ENCODE measurements around the gene ST7.
A peak's percentile ranks its signal among the peaks of the same experiment; 100 is the strongest.

ST7 gene

DNA sequence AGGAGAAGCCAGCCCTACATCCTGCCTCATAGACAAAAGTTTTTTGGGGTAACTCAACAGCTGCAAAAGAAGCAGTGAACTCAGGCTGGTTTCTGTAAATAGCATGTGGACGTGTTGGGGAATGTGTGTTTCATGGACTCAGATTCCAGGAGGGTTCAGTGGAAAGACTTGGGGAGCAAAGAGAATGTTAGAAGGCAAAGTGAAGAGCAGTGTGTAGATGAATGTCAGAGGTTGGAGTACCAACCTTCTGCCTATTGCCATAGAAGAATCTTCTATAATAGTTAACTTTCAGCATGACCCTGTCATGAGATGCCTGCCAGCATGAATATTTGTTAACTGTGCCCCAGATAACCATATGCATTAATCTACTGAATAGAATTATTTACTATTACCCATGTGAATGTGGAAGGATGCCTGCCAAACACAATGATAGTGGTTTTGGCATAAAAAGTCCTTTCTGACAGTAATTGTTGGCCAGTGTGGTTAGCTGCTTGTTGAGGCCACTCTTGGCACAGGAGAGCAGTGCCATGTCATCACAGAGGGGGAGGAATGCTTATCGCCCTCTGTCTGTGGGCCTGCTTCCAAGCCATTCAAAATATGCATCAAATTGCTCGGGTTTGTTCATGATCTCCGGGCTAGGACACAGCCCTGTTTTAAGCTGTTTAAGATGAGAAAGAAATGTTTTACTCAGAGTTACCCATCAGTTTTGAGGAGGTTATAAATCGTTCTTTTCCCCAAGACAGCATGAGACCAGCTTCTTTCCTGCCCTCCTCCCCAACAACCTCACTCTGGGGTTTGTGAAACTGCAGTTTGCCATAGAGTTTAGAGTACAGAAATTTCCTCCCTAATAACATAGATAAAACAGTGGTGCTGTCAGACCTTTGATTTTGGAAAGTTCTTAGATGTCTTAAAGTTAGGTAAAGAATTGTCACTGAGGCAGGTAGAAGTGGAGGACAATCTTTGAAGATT is 204.2 kb downstream of the ST7 start:
- peak; percentile 76 for DNase-seq (ENCODE audit: low spot score)

DNA sequence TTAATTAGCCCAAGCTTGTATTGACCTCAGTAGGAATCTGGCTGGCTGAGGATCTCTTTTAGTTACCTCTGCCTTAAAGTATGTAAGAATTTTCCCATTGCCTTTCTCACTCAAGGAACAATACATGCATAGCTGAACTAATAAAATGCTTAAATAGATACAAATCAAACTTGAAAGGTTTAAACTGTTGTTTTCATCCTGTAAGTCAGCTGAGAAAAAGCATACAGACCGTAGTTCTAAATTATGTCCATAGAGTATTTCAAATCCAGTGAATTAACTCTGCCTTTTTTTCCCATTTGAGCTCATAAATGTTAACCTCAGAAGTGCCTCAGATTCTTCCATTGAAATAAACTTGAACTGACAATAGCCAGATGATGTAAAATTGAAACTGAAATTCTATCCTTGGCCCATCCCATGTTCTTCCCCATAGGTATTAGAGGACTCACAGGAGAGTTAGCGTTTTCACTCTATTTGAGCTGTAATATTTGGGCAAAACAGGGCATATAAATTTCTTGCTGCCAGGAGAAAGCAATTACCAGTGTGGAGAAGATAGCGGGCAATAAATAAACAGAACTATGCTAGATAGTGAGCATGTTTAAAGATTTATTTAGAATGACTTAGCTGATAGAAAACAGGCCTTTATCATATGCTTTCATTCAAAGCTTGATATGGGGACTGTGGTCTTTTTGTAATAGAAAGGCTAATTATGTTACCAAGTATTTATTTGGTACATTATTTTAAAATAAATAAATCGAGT is 205.8 kb downstream of the ST7 start:
- no peak for DNase-seq (ENCODE audit: low spot score)

DNA sequence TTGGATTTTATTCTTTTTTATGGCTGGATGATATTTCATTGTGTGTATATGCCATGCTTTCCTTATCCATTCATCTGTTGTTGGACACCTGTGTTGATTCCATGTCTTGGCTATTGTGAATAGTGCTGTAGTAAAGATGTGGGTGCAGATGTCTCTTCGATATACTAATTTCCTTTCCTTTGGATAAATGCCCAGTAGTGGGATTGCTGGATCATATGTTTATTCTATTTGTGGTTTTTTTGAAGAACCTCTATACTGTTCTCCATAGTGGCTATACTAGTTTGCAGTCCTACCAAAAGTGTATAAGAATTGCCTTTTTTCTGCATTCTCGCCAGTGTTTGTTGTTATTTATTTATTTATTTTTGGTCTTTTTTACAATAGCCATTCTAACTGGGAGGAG is 209.8 kb downstream of the ST7 start:
- no peak for DNase-seq (ENCODE audit: low spot score)

DNA sequence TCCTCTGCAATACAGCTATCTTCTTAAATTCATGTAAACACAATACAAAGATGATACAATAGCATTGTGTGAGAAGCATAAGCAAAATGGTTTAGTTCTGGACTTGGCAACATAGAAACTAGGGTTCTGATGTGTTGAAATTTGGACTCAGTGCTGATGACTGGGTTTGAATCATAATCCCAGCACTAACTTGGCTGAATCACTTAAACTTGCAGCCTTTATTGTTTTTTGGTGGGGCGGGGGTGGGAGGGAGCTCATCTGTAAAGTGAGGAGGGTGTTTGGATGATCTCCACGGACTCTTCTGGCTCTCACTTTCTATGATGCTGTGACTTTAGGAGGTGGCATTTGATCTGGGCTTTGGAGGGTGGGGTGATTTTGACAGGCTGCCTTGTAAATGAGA is 211.3 kb downstream of the ST7 start:
- DNase-seq (ENCODE audit: low spot score) = peak; percentile 21

DNA sequence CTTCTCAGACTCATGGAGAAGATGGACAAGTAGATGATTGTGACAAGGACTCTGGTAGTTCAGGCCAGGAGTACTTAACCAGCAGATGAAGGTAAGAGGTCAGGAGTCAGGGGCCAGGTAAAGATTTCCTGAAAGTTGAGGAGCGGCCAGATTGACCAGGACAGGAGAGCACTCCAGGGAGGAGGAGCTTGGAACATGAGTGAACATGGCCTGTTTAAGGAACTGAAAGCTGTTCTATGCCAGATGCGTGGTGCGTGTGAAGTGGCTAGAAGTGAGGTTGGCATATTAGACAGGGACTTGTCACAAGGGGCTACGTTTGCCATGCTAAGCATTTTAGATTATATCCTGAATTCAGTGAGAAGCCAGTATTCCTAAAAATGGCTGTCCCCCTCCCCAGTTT is 212.4 kb downstream of the ST7 start:
- no peak for DNase-seq (ENCODE audit: low spot score)

DNA sequence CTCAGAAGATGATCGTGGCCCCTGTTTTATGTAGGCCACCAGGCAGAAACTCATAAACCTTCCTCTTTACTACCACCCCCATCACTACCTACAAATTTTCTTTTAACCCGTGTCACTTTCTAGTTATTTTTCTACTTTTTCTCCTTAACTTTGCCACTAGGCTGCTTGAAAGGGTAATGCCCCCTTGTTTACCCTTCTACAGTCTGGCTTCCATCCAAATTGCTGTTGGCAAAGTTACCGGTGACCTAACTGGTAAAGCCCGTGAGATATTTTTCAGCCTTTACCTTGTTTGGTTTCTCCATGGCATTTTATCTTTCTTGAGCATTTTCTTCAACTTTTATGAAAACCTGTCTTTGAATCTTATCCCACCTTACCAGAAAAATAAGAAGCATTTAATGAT is 216.6 kb downstream of the ST7 start:
- no peak for DNase-seq (ENCODE audit: low spot score)

DNA sequence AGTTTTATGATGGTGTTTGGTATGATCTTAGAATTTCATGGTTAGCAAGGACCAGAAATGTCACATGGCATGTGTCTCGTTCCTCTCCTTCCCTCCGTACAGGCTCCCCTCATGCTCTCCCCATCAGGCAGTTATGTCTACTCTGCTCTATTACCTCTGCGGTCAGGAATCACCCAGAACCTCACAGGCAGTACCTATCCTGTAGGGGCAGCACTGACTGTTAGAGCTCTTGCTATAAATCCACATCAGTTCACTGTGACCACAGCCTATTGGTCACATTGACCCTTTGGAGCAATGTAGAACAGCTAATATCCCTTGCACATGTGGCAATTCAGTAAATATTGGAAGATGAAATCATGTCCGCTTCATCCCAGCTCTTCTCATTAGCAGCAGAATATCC is 217.8 kb downstream of the ST7 start:
- no peak for DNase-seq (ENCODE audit: low spot score)

DNA sequence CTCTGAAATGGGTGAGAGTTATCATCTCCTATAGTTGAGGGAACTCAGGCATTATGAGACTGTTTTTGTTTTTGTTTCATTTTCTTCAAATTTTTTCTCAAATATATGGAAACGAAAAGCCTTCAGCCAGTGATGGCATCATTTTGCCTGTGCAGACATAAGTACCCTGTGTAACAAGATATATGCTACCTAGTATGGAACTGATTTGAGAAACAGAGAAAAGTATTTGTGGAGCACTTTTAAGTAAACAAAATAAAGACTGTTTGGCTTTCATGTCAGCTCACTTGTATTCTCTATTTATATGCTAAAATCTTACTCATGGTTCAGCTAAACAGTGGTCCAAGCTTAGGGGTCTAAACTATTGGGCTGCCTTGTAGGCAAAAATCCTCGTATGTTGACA is 219.0 kb downstream of the ST7 start:
- no peak for DNase-seq (ENCODE audit: low spot score)

DNA sequence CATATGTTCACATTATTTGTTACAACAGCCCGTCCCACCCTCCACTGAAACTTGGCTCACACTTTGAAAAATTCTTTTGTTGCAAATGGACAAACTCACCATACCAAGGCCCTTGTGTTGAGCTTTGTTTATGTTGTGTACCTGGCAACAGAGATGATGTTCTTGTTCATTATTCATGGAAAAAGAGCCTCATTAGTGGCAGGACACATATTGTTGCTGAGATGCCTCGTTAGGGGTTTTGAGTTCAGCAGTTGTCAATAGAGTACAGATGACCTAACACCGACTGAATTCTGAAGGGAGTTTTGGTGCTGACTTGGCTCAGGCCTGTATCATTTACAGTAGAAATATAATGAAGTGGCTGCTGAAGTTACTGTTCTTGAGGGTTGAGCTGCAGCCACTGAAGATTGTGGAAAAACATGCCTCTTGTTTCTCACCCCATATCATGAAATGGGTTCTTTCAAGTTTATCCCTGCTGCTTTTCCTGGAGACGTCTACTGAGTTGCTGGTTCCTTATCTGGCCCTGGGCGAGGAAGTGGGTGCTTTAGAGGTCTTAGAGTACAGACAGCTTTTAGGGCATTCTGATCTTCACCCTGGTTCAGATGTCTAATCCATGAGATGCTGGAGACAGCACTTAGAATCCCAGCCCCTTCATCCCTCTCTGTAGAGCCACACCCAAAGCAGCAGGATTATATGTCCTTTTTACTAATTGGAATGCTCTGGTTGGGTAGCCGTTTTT is 219.9 kb downstream of the ST7 start:
- DNase-seq (ENCODE audit: low spot score) = peak; percentile 7

DNA sequence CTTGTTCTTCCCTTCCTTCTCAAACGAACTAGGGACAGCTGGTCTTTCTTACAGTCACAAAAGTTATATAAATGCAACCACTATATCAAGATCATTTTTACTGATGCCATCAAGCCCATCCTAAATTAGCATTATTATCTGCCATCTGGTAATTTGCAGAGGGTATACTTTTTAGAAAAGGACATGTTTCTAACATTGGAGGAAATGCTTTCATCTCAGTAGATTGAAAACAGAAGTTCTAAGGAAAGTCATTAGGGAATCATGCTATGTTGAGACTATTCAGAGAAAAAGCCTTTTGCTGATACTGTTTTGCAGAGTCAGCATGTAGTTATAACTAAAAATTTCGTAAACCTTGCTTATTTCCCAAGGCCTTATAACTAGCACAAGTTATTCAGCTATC is 222.9 kb downstream of the ST7 start:
- DNase-seq (ENCODE audit: low spot score) = no peak

DNA sequence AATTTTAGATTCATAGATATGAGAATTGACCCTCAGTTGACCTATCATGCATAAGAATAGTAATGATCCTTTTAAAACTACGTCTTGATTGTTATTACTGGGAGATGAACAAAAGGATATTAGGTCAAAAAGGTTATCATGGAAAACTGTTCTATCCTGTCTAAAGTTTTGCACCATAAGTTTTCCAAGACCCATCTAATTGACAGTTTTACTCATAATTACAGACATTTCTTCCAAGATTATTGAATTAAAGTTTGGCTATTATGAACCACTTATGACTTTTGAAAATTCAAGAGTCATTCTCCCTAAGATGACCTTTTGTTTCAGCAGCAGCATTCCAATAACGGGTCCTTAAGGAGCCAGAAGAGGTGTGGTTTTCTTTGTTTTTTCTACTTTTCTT is 225.3 kb downstream of the ST7 start:
- DNase-seq (ENCODE audit: low spot score) = no peak

DNA sequence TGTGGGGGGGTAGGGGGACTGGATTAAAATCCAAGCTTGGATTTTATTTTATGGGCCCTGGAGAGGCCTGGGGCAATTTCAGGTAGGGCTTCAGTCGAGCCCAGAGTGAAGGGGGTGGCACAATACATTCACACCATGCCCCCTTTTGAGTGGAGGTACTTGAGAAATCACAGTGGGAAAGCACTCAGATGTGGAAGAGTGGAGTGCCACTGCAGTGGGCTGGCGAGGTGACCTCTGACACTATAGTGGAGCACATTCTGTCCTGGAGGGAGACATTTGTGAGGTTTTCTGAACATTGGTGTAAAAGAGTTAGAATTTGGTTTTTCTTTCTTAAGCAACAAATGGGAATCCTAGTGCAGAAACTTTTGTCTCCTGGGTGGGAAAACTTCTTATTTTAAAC is 226.4 kb downstream of the ST7 start:
- DNase-seq (ENCODE audit: low spot score) = no peak

DNA sequence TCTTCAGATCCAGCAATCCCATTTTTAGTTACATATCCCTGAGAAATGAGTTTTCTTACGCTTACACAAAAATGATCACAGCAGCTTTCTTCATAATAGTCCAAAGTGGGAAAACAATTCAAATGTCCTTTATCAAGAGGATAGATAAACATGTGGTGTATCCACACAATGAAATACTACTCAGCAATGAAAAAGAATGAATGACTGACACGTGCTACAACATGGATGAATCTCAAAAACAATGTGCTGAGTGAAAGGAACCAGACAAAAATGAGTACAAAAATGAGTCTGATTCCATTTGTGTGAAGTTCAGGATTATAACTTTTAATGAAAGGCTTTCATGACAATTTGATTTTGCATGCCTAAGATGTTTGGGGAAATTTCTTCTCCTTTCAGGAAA is 230.4 kb downstream of the ST7 start:
- no peak for DNase-seq (ENCODE audit: low spot score)

DNA sequence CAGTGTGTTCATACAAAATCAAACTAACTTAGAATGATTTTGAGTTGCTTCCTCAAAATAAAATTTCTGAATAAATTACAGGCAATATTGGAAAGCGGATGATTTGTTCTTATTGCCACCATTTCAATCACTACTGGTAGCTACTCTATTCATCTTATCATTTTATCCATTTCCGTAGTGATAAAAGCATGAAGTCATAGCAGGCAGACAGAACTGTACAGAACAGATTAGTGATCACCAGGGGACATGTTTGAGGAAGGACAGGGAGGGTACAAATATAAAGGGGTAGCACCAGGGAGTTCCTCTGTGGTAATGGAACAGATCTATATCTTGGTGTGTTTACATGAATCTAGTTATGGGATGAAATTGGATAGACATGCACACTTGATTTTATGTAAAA is 231.1 kb downstream of the ST7 start:
- DNase-seq (ENCODE audit: low spot score) = no peak

DNA sequence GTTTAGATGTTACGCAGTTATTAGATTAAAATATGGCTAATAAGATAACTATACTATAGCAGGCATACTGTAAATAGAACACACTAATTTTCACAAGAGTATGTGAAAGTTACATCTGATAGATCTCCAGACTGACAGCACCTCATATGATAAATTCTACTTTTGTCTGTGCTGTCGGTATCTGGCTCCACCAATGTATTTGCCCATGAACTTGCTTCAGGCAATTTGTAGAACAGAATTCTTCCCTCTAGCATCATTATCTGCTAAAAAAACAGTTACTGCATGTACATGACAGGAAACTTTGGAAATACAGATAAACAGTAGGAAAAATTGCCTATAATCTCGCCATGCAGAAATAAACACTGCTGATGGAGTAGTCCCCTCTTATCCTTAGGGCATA is 231.8 kb downstream of the ST7 start:
- no peak for DNase-seq (ENCODE audit: low spot score)

DNA sequence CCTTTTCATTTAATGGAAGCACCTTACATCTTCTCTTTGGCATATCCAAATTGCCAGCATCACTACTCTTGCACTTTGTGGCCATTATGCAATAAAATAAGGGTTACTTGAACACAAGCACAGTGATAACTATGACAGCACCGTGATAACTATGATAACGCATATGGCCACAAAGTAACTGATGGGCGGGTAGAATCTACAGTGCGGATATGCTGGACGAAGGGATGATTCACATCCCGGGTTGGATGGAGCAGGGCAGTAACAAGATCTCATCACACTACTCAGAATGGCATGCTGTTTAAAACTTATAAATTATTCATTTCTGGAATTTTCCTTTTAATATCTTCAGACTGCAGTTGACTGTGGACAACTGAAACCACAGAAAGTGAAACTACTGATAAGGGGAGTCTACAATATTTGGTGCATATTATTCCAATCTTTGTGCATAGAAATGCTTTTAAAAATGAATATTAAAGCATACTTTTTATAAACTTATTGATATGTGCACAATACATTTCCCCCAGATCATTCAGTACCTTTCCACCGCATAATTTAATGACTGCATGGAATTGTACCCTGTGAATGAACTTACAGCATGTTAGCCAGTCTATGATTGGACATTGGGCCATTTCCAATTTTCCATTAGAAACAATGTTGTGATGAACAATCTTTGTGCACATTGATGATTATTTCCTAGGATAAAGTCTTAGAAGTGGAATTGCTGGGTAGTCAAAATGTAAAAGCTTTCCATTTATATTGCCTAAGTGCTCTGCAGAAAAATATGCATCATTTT is 233.1 kb downstream of the ST7 start:
- DNase-seq (ENCODE audit: low spot score) = no peak

DNA sequence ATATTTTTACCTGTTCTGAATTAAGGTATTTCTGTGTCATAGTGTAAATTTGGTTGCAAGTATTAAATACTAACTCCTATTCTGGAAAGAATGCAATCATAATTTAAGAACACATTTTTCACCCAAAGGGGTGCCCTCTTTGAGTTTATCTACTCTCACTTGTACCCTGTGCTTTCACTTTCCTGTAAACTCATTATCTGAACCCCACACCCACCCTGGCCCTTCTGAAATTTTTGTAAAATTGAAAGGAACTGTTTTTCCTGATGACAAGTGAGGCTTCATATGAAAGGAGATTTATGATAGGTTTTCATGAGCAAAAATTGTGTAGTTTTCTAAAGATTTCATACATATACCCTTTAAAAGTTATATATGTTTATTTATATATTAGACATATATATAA is 235.1 kb downstream of the ST7 start:
- no peak for DNase-seq (ENCODE audit: low spot score)

DNA sequence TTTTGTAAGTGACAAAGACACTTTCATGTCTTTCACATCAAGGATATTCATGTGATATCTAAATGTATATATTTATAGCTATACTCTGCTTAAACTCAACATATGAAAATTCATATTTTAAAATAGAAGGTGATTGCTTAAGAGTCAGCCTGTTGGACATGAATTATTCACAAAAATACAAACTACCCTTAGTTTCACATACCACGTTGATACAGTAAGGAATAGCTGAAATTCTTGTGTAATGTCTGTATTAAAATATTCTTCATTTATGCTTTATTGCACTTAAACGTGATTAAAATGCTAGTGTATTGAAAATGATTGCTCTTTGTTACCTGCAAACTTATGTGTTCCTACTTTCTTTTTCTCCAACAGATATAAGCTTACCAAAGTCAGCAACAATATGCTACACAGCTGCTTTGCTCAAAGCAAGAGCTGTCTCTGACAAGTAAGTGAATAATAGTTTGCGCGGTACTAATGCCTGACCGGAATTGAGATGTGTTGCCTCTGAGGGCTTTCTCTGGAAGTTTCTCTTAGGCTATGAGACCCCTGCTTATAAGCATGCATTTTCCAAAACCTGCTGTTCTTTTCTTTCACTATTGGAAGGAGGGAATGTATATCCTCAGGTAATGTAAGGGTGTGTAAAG is 235.8 kb downstream of the ST7 start:
- DNase-seq (ENCODE audit: low spot score) = no peak

DNA sequence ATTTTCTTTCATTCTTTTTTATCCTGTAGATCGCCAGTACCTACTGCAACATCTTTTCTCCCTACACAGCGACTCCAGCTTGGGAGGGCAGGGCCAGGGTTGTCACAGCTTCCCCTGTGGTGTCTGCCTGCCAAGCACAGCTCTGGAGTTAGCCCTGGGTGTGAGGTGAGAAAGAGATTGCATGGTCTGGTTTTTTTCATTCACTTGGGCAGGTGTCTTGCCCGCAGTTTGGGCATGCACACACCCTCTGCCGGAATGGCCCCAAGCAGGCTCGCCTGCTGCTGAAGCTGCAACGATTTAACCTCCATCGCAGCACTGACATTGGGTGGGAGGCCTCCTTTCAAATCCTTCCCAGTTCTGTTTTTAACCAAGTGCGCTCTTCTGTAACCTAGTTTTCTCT is 236.8 kb downstream of the ST7 start:
- no peak for DNase-seq (ENCODE audit: low spot score)

DNA sequence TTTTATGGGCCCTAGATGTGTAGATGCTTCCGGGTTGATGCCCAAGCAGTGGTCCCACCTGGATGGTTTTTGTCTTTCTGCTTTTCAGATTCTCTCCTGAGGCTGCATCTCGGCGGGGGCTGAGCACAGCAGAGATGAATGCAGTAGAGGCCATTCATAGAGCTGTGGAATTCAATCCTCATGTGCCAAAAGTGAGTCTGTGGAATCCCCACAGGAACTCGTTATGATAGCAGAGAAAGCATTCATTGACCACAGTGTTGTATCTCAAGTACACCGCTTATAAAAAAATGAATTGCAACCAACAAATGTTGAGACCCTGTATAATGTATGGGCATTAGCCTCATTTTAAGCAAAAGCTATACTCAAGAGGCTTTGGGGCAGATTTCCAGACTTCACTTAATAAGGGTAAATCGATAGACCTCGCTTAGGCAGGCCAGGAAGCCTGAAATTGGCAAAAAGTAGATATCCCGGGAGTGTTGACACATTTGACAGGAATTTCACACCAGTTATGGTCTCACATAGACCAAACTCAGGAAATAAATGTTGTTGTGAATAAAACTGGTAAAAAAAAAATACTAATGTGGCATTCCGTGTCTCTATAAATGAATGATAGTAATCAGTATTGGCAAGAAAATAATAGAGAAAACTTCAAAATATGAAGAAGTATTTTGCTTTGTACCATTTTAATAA is 237.6 kb downstream of the ST7 start:
- DNase-seq (ENCODE audit: low spot score) = no peak

DNA sequence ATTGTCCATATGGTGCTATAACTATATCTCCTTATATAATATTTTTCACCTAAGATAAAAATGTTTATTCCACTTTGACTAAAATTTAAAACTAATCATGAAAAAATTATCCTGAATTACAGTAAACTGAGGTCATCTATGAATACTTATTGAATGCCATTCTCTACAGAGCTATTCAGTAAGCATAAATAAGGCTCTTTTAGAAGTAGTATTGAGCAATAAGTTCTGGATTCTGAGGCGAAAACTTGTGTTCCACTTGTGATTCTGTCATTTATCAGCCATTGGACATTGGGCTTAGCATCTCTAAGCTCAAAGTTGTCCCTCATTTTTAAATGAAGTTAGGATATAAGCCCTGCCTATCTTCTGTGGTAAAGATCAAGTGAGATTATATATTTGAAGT is 238.8 kb downstream of the ST7 start:
- DNase-seq (ENCODE audit: low spot score) = no peak

Data from AG08396 (cell line).